ENCODE results near the gene RLIM.

- TF ChIP-seq POLR2A (IDR thresholded peaks at IDR 0.05) (no peak), EP300 (IDR thresholded peaks at IDR 0.05) (no peak), CTCF (IDR thresholded peaks at IDR 0.05) (no peak)
These were observed 57.0 kb downstream of the RLIM start for GRCh38 chrX:74557378-74557777.
